Activated CD4-positive, CD25-positive, alpha-beta regulatory T cell (primary cell): Measurements from ENCODE around the gene AMPH.
"Not testable (repeated sequence)": the region's sequence is repeated elsewhere in the genome, so short reads cannot be mapped to it uniquely, and the experiment has no call there.

Experiments
- DNase-seq, 4 experiments: peaks; one replicate each; lab custom pipeline; 2025; lab: John Stamatoyannopoulos, UW

AMPH gene

DNA sequence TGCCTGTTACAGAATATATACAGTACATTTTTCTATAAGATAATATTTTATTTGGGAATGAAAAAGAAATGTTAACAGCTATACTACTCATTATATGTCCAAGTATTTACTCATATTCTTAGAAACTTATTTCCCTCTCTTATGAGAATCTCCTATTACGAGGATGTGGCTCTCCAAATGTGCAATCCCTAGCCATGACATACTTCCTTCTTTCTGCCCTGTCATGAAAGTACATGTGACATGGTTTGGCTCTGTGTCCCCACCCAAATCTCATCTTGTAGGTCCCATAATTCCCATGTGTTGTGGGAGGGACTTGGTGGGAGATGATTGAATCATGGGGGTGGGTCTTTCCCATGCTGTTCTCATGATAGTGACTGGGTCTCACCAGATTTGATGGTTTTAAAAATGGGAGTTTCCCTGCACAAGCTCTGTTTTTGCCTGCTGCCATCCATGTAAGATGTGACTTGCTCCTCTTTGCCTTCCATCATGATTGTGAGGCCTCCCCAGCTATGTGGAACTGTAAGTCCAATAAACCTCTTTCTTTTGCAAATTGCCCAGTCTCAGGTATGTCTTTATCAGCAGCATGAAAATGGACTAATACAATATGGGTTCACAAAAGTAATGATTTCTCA is 235.1 kb downstream of the AMPH start:
- DNase-seq = not testable (repeated sequence)

DNA sequence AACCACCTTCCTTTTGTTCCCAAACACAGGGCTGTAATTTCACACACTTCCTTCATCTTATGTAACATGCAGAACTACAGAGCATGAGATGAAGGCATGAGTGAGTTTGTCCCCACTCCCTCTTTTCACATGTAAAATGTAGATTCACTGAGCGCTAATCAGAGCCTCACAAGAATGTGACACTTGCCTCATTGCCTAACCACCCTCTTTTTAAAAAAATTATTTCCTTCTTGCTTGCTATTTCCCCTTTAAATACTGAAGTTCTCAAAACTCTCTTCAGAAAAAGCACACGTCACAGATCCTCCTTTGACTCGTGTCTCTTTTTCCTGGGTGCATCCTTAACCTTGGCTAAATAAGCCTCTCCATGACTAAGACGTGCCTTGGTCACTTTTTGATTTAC is 236.5 kb downstream of the AMPH start:
- no peak for DNase-seq

DNA sequence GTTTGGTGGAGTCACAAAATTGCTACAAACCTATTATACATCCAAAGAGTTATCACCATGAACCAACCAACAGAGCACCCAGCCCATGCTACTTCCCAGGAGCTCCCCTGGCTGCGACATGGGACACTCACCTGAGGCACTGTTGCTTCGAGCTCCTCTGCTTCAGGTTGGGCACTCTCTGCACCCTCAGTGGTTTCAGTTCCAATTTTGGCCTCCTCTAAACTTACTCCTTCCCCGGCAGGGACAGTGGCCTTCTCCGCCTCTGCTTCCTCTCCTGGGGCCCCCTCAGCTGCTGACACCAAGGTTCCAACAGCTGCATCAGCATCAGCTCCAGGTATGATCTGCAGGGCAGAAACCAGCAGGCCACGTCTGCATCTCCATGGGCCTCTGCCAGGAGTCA is 237.3 kb downstream of the AMPH start:
- DNase-seq = no peak

DNA sequence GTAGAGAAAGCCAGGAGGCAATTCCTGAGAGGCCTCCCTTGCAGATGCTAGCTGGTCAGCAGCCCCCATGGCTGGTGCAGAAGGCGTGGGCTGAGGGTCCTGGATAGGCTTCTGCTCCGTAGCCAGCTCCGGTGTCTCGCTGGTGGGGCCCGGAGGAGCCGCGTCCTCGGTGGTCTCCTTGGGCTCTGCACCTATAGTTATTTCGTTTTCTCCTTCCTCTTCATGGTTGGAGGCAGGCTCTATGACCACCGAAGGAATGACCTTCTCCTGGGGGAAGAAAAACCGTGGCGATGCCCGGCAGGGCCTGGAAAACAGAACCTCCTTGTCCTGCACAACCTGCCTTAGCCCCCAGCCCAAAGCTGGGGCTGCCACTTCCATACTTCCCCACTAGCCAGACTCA is 239.4 kb downstream of the AMPH start:
- no peak for DNase-seq

DNA sequence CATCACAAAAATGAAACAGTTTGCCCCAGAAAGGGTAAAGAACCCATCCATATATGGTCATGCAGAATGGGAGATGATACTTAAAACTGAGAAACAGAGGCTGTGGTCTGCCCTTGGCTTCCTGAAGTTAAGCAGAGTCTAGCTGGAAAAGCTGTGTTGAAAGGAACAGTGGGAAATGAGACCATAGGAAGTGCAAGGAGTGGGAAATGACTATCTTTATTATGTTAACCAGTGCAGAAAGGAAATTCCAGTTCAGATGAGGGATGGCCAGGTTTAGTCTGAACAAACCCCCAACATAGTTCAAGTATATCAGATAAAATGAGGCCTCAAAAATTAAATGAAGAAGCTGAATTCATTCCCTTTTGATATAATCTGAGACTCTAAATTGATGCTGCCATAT is 245.5 kb downstream of the AMPH start:
- DNase-seq = no peak

DNA sequence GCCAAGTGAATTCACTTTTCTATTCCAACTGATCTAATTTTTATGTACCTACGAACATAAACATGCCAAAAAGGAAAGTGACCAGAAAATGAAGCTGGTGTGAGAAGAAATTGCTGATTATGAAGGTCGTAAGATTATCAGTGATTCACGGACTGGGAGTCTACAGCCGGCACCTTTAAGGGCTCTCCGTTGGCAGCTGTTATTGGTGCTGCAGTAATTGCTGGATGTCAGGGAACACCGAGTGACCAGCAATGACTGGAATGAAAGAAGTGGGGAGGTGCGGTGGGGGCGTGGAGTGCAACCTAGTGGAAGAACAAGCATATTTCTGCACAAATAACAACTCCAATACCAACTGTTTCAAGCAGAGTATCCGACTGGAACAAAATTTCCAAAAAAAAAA is 247.9 kb downstream of the AMPH start:
- DNase-seq = no peak

DNA sequence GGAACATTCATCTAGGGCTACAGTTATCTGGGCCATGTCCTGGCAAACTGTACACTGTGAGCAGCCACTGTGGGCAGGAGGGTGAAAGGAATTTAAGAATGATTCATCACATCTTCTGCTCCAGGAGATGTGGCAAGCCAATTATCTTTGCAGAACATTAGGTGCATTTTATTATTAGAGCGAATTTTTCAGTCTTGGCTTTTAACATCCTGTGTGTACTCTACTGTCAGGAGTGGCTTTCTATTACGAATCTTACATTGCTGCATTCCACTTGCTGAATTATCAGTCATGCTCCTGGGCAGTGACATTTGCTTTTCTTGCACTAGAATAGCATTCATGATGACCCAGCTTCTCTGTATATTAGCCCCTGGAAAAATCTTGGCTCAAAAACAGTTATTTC is 248.5 kb downstream of the AMPH start:
- DNase-seq = no peak

DNA sequence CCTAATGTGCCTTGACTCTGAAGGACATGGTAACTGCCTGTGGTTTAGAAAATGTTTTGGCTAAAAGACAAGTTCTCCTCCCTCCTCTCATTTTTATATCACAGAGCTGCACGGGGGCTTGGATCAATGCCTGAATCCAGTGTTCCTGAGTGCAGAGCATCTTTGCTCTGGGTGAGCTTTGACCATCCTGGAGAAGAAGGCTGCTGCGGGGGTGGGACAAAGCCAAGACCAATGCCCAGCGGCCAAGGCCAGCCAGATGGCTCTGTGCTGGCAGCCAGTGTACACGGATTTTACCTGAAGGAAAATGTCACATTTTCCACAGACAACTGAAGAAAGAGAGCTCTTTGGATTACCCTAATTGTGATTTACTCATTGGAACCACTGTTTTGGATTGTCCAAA is 255.7 kb downstream of the AMPH start:
- DNase-seq = no peak

DNA sequence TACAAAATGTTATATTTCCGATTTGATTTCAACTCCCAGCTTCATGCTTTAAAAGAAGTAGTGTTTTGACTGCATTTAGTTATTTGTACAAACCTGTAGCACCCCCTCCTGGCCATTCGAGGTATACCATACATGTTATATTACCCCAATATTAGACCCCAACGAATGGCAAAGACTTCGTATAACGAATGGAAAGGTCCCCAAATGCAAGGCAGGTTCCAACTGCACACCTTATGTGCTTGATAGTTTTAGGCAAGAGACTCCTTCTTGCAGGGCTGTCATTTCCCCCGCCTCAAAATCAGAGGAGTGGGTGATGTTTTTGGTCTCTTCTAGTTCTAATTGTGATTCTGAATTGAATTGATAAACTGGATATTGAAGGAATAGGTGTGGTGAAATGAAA is 256.7 kb downstream of the AMPH start:
- peak; percentile 19 to 47 (median 38) for DNase-seq

DNA sequence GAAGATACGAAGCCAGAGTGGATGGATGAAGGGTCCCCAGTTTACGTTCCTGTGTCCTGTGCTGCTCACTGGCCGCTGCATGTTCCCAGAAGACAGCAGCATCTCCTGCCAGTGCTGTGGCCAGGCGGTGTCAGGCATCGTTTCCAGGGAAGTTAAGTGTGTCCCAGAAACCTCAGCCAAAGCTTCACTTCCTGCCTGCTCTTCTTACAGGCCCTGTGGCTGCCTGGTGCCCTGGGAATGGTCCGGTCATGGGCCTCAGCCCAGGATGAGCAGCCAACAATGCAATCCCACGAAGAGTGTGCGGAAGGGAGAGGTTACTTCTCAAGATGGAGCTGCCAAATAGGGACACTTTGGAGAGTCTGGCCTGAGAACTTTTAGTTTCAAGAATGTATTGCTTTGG is 258.0 kb downstream of the AMPH start:
- DNase-seq = no peak

DNA sequence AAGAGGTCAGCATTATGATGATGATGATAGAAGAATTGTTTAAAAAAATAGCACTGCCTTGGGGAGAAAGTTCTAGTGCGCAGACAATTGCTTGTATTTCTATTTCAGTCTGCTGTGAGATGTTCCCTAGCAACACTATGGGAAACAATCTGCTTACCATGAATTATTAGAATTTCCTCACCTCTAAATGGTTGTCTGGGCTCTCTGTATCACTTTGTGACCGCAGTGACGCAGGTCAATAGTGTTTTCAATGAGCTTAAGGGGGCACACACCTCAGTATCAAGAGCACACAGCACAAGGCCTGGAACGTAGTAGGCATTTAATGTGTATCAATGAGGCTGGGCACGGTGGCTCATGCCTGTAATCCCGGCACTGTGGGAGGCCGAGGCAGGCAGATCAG is 258.9 kb downstream of the AMPH start:
- DNase-seq = no peak

DNA sequence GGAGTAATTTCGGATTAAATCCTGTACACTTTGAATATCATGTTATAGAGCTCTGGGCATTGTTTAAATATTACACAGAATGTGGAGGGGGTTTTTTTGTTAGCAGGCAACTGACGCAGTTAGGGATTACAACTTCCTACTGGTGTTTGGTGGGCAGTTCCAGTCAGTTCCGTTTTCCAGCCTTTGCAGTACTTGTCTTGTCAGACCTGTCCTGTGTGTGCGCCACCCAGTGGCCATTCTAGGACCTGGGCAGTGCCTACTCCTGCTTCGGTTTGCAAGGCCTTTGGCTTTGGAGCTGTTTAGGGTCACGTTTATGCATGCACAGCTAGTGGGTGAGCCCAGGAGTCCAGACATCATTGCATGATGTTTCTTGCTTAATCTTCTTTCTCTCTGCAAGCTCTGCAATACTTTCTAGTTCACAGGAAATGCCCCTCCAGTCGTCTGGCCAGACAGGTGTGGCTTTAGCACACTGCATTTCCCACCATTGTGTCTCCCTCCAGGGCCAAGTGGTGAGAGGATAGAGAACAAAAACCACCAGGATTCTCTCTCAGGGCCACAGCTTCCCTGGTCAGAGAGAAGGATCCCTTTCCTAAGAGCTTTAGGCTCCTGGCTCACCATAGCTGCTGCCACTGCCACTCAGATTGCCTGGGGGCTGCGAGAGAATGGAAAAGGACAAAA is 261.2 kb downstream of the AMPH start:
- peak; percentile 16 to 76 (median 48) for DNase-seq

DNA sequence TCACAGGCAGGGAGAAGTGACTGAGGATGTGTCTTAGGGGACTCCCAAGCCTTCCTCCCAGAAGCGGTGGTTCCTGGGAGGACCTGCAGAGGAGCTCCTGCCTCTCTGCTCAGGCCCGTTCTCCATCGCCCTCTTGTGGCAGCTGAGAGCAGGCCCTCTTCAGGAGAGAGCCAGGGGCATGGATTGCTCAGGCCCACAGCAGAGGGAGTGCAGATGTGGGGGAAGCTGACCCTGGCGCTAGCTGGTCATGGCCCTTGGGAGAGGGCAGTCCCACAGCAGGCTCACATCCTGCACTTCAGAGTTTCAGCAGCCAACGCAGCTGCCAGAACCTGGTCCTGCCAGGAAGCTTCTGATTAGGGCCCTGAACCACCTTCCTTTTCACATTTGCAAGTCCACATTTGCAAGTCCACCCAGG is 263.0 kb downstream of the AMPH start:
- peak; percentile 35 to 59 (median 50) for DNase-seq

DNA sequence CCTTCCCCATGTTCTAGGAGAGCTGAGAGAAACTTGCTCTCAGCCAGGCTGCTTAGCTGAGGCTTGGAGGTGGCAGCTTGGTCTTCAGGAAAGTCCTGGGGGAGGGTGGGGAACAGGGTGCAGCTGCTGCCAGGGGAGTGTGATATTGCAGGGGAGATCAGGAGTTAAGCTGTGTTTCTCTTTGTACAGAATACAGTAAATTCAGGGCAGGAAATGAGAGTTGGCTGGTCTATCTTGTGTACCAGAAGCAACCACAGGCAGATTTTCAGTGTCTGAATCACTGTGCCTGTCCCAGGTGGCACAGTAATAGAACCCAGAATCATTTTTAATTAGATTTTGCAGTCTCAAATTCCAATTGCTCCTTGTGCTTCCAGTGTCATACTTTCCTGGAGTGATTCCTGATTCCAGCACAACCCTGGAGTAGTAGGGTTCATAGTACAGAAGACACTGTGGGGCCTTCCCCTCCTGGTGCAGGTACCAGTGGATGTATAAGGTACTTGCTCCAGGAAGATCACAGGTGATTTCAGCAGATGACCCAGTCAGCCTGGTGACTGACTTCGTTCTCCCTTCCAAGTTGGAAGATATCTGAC is 263.8 kb downstream of the AMPH start:
- no peak for DNase-seq

DNA sequence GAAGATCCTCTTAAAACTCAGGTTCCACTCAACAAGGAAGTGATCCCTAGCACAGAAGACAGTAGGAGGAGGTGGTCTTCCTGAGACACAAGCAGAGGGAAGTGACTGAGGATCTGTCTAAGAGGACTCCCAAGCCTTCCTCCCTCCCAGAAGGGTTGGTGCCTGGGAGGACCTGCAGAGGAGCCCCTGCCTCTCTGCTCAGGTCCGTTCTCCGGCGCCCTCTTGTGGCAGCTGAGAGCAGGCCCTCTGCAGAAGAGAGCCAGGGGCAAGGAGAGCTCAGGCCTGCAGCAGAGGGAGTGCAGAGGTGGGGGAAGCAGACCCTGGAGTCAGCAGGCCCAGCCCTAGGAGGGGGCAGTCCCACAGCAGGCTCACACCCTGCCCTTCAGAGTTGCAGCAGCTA is 267.8 kb downstream of the AMPH start:
- DNase-seq = peak; percentile 34 to 44 (median 38)

DNA sequence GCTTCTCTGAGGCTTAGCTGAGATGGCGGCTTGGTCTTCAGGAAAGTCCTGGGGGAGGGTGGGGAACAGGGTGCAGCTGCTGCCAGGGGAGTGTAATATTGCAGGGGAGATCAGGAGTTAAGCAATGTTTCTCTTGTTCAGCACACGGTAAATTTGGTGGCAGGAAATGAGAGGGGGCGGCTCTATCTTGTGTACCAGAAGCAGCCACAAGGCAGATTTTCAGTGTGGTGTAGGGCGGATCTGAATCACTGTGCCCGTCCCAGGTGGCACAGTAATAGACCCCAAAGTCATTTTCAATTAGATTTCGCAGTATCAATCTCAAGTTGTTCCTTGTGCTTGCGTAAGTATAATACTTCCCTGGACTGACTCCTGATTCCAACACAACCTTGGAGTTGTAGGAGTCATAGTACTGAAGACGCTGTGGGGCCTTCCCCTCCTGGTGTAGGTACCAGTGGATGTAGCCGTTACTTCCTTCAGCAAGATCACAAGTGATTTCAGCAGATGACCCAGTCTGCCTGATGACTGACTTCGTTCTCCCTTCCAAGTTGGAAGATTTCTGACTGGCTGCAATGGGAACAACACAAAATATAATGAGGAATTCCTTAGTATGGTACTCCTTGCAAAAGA is 268.4 kb downstream of the AMPH start:
- peak in 3 of 4 experiments; percentile 12 to 19 (median 13) for DNase-seq

DNA sequence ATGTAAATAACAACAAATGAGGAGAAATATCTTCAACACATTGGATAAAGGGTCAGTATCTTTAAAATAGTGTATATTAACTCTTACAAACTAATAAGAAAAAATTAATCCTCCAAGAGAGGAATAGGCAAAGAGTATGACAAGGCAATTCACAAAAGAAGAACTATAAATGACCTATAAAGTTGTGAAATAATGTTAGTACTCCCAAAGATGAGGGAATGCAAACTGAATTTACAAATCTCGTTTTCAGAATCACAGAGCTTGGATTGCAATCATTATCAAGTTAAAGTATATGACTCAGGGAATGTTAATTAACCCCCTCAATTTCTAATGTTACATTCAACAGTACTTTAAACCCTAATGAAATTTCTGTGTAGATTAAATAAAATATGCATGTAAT is 270.4 kb downstream of the AMPH start:
- DNase-seq = no peak

DNA sequence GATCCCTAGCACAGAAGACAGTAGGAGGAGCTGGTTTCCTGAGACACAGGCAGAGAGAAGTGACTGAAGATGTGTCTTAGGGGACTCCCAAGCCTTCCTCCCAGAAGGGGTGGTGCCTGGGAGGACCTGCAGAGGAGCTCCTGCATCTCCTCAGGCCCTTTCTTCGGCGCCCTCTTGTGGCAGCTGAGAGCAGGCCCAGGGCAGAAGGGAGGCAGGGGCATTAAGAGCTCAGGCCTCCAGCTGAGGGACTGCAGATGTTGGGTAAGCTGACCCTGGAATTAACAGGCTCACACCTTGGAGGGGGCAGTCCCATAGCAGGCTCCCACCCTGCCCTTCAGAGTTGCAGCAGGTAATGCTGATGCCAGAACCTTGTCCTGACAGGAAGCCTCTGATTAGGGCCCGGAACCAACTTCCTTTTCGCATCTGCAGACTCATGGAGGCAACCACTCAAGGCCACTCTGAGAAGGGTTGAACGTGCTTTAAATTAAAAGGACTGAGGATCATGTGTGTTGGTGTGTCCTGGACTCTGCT is 272.0 kb downstream of the AMPH start:
- DNase-seq = peak; percentile 29 to 55 (median 42)

DNA sequence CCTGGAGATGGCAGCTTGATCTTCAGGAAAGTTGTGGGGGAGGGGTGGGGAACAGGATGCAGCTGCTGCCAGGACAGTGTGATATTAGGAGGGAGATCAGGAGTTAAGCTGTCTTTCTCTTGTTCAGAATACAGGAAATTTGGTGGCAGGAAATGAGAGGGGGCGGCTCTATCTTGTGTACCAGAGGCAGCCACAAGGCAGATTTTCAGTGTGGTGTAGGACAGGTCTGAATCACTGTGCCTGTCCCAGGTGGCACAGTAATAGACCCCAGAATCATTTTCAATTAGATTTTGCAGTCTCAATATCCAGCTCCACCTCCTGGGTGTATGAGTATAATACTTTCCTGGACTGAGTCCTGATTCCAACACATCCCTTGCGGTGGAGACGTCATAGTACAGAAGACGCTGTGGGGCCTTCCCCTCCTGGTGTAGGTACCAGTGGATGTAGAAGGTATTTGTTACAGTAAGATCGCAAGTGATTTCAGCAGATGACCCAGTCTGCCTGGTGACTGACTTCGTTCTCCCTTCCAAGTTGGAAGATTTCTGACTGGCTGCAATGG is 272.8 kb downstream of the AMPH start:
- DNase-seq = not testable (repeated sequence)

DNA sequence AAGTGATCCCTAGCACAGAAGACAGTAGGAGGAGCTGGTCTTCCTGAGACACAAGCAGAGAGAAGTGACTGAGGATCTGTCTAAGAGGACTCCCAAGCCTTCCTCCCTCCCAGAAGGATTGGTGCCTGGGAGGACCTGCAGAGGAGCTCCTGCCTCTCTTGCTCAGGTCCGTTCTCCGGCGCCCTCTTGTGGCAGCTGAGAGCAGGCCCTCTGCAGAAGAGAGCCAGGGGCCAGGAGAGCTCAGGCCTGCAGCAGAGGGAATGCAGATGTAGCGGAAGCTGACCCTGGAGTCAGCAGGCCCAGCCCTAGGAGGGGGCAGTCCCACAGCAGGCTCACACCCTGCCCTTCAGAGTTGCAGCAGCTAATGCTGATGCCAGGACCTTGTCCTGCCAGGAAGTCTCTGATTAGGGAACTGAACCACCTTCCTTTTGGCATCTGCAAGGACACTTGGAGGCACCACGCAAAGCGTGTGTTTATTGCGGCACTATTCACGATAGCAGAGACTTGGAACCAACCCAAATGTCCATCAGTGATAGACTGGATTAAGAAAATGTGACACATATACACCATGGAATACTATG is 276.8 kb downstream of the AMPH start:
- DNase-seq = peak; percentile 15 to 36 (median 28)

DNA sequence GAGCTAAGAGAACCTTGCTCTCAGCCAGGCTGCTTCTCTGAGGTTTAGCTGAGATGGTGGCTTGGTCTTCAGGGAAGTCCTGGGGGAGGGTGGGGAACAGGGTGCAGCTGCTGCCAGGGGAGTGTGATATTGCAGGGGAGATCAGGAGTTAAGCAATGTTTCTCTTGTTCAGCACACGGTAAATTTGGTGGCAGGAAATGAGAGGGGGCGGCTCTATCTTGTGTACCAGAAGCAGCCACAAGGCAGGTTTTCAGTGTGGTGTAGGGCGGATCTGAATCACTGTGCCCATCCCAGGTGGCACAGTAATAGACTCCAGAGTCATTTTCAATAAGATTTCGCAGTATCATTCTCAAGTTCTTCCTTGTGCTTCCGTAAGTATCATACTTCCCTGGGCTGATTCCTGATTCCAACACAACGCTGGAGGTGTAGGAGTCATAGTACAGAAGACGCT is 277.7 kb downstream of the AMPH start:
- DNase-seq = not testable (repeated sequence)

DNA sequence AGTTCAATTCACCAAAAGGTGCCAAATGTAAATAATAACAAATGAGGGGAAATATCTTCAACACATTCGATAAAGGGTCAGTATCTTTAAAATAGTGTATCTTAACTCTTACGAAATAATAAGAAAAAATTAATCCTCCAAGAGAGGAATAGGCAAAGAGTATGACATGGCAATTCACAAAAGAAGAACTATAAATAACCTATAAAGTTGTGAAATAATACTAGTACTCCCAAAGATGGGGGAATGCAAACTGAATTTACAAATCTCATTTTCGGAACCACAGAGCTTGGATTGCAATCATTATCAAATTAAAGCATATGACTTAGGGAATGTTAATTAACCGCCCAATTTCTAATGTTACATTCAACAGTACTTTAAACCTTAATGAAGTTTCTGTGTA is 279.6 kb downstream of the AMPH start:
- no peak for DNase-seq
